GM10266 (cell line): ENCODE data around the gene SLC38A1.

Source experiments
- DNase-seq: peaks from one replicate; pipeline ENCODE4 v3.0.0; 2012; ENCODE audit errors: extremely low spot score
- CTCF ChIP-seq: IDR thresholded peaks from 2 replicates; pipeline ENCODE4 v1.5.1; 2012; ENCODE audit warnings: mild to moderate bottlenecking, low read depth; ENCODE audit not compliant: control insufficient read depth, insufficient read depth; ENCODE audit errors: missing control alignments

Gene SLC38A1

GRCh38 chr12:46219877-46220655, 48.8 kb downstream of the SLC38A1 start:
- DNase-seq: no peak
- no peak for TF ChIP-seq CTCF

- no peak for TF ChIP-seq CTCF
- no peak for DNase-seq
These were observed 49.5 kb downstream of the SLC38A1 start for GRCh38 chr12:46219132-46219876.

- DNase-seq: no peak
- TF ChIP-seq CTCF: no peak
These were observed 50.3 kb downstream of the SLC38A1 start for GRCh38 chr12:46218322-46219095.

- DNase-seq: peak; percentile 30
- TF ChIP-seq CTCF: no peak
These were observed 51.1 kb downstream of the SLC38A1 start for GRCh38 chr12:46217541-46218321.

GRCh38 chr12:46214668-46215436, 54.0 kb downstream of the SLC38A1 start:
- no peak for TF ChIP-seq CTCF
- no peak for DNase-seq
